ENCODE results near the gene XYLT1.
"Not testable (repeated sequence)": the region's sequence is repeated elsewhere in the genome, so short reads cannot be mapped to it uniquely, and the experiment has no call there.

- TF ChIP-seq EZH2phosphoT487 (IDR thresholded peaks at IDR 0.05; ENCODE audit: low read depth) = not testable (repeated sequence)
- TF ChIP-seq, protein P1, sequence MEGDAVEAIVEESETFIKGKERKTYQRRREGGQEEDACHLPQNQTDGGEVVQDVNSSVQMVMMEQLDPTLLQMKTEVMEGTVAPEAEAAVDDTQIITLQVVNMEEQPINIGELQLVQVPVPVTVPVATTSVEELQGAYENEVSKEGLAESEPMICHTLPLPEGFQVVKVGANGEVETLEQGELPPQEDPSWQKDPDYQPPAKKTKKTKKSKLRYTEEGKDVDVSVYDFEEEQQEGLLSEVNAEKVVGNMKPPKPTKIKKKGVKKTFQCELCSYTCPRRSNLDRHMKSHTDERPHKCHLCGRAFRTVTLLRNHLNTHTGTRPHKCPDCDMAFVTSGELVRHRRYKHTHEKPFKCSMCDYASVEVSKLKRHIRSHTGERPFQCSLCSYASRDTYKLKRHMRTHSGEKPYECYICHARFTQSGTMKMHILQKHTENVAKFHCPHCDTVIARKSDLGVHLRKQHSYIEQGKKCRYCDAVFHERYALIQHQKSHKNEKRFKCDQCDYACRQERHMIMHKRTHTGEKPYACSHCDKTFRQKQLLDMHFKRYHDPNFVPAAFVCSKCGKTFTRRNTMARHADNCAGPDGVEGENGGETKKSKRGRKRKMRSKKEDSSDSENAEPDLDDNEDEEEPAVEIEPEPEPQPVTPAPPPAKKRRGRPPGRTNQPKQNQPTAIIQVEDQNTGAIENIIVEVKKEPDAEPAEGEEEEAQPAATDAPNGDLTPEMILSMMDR (IDR thresholded peaks at IDR 0.05; ENCODE audit: low read depth, low read length) = not testable (repeated sequence)
Measured at GRCh38 chr16:17477260-17477545, 6.4 kb upstream of the XYLT1 start.

All from OCI-LY3 (cell line).